GM18508 (cell line): Measurements from ENCODE around the gene DR1.
A peak's percentile ranks its signal among the peaks of the same experiment; 100 is the strongest.
"Not testable (repeated sequence)": the region's sequence is repeated elsewhere in the genome, so short reads cannot be mapped to it uniquely, and the experiment has no call there.

Experiments
- ATAC-seq: cut with Tn5 transposase; IDR thresholded peaks from one replicate; pipeline ENCODE4 v1.9.1; 2021; ENCODE audit warnings: moderate number of reproducible peaks; ENCODE audit not compliant: insufficient read depth, unreplicated experiment

Gene DR1

DNA sequence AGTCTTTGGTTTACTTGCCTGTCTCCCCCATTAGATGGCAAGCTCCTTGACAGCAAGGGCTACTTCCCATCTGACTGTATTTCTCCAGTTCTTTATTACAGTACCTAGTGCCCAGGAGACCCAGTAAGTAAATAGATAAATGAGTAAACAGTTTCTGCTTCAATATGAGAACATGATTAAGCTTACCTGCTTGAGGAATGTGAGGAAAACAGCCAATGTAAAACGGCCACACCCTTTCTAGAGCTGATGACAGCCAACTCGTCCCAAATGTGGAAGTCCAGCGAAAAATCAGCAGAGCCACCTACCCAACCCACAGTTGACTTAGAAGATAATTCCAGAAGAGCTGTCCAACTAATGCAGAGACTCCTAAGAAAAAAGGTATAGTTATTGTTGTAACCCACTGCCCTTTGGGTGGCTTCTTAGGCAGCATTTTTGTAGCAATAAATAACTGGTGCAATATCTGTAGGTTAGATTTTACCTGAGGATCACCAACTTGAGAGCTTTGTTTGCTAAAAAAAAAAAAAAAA is 6.5 kb upstream of the DR1 start:
- no peak for ATAC-seq

DNA sequence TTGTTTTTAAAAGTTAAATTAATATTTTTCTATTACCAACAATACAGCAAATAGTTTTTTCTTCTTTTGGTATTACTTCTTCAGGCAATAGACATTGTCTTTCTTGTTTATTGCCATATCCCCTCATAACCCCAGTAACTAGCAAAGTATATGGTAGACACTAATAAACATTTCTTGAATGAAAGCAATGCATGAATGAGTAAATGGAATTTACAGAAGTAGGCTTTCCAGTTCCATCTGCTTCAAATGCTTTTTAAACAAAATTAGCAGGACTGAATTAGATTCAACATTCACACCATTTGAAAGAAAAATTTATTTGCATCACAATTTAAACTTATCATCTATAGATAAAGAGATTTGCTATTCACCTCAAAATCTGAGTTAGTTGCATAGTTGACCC is 5.6 kb upstream of the DR1 start:
- no peak for ATAC-seq

GRCh38 chr1:93344484-93344883 is 1.2 kb upstream of the DR1 start:
- no peak for ATAC-seq

GRCh38 chr1:93344886-93345632 is 648 bp upstream of the DR1 start:
- ATAC-seq: no peak

GRCh38 chr1:93346421-93346993 is 800 bp downstream of the DR1 start:
- ATAC-seq: peak; percentile 26

DNA sequence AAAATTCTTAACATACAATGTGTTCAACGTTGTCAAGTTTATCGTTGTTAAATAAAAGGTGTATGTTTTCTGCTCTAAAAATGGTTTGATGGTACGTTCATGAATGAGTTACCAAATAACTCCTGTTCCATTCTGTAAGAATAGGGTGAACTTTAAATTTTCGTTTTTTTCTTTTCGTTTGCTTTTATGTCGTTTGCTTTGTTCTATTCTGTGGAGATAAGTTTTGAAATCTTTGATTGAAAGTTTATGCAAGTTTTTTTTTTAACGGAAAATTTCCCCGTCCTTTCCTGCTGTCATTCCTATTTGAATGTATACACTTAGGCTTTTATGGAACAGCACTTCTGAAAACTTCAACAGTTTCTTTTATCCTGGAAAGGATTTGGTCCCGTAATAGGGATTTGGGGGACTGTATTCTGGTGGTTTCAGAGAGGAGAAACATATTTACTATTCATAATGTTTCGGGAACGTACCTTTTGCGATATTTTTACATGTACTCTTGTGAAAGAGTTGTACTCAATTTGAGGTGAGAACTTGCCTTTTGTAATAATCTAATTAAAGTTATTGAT is 1.7 kb downstream of the DR1 start:
- ATAC-seq: no peak

GRCh38 chr1:93348104-93348728 is 2.5 kb downstream of the DR1 start:
- no peak for ATAC-seq

- no peak for ATAC-seq
These were observed 3.8 kb downstream of the DR1 start for GRCh38 chr1:93349231-93350135.

GRCh38 chr1:93350322-93350721 is 4.6 kb downstream of the DR1 start:
- no peak for ATAC-seq

- no peak for ATAC-seq
These were observed 5.2 kb downstream of the DR1 start for GRCh38 chr1:93350875-93351274.

- ATAC-seq: not testable (repeated sequence)
These were observed 5.6 kb downstream of the DR1 start for GRCh38 chr1:93351346-93351745.

- no peak for ATAC-seq
These were observed 6.7 kb downstream of the DR1 start for GRCh38 chr1:93352376-93352775.

GRCh38 chr1:93353286-93353685 is 7.6 kb downstream of the DR1 start:
- no peak for ATAC-seq

GRCh38 chr1:93354749-93355148 is 9.0 kb downstream of the DR1 start:
- no peak for ATAC-seq

GRCh38 chr1:93357242-93357641 is 11.5 kb downstream of the DR1 start:
- ATAC-seq: no peak

- ATAC-seq: no peak
These were observed 12.6 kb downstream of the DR1 start for GRCh38 chr1:93358293-93358692.

DNA sequence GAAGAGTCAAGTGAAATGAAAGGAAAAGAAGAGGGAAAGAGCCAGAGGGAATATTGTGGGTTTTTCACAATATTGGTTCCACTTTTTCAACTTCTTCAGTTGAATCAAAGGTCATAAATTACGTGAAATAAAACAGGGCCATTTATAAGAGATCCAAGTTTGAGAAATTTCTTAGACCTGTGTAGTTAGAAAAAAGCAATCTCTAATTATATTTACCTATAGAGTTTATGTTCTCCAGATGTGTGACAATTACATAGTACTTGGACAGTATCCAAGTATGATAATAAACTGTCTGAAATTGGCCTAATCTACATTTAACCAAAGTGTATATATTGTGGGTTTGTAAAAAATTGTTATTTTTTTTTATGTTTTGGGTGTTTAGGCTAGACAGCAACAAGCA is 14.4 kb downstream of the DR1 start:
- ATAC-seq: no peak

- ATAC-seq: no peak
These were observed 16.5 kb downstream of the DR1 start for GRCh38 chr1:93362237-93362636.

DNA sequence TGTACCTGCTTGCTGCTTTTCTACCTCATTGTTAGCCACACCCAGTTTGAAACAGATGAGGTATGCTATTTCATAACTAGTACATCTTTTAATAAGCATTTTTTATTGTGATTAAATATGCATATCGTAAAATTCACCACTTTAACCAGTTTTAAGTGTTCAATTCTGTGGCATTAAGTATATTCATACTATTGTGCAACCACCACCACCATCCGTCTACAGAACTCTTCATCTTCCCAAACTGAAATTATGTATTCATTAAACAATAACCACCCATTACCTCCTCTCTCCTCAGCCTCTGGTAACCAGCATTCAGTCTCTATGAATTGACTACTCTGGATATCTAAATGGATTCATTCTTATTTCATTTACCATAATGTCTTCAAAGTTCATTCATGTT is 20.1 kb downstream of the DR1 start:
- no peak for ATAC-seq

- ATAC-seq: no peak
These were observed 24.0 kb downstream of the DR1 start for GRCh38 chr1:93369734-93370133.
